ENCODE data around the gene DNAJC17.

DNAJC17 gene

GRCh38 chr15:40829115-40829514 is 21.8 kb upstream of the DNAJC17 start:
- no peak for DNase-seq (ENCODE audit: low read depth in 2 of 2)

- DNase-seq (ENCODE audit: low read depth in 2 of 2) = no peak
Observed at GRCh38 chr15:40828447-40829036, 21.3 kb upstream of the DNAJC17 start, which contains the start of gene PPP1R14D. TSS of gene PPP1R14D (minus strand) at chr15:40828708. CDS start at chr15:40828641, 67 bp downstream.

- DNase-seq (ENCODE audit: low read depth in 2 of 2) = no peak
Observed at GRCh38 chr15:40826423-40827075, 19.3 kb upstream of the DNAJC17 start.

GRCh38 chr15:40825661-40826422 is 18.6 kb upstream of the DNAJC17 start:
- no peak for DNase-seq (ENCODE audit: low read depth in 2 of 2)

- DNase-seq (ENCODE audit: low read depth in 2 of 2) = no peak
Observed at GRCh38 chr15:40823572-40824343, 16.5 kb upstream of the DNAJC17 start.

- DNase-seq (ENCODE audit: low read depth in 2 of 2) = no peak
Observed at GRCh38 chr15:40821195-40821594, 13.9 kb upstream of the DNAJC17 start.

GRCh38 chr15:40819048-40819447 is 11.8 kb upstream of the DNAJC17 start:
- no peak for DNase-seq (ENCODE audit: low read depth in 2 of 2)

- DNase-seq (ENCODE audit: low read depth in 2 of 2) = no peak
Observed at GRCh38 chr15:40815042-40815698, 7.9 kb upstream of the DNAJC17 start.

- no peak for DNase-seq (ENCODE audit: low read depth in 2 of 2)
Observed at GRCh38 chr15:40812721-40813425, 5.6 kb upstream of the DNAJC17 start.

GRCh38 chr15:40808861-40809450 is 1.7 kb upstream of the DNAJC17 start:
- no peak for DNase-seq (ENCODE audit: low read depth in 2 of 2)

- no peak for DNase-seq (ENCODE audit: low read depth in 2 of 2)
Observed at GRCh38 chr15:40807888-40808461, 702 bp upstream of the DNAJC17 start.

GRCh38 chr15:40806672-40807027 is 623 bp downstream of the DNAJC17 start:
- DNase-seq (ENCODE audit: low read depth in 2 of 2) = no peak

GRCh38 chr15:40803688-40804087 is 3.6 kb downstream of the DNAJC17 start:
- DNase-seq (ENCODE audit: low read depth in 2 of 2) = no peak

- no peak for DNase-seq (ENCODE audit: low read depth in 2 of 2)
Observed at GRCh38 chr15:40803076-40803475, 4.2 kb downstream of the DNAJC17 start.

- DNase-seq (ENCODE audit: low read depth in 2 of 2) = no peak
Observed at GRCh38 chr15:40799523-40799922, 7.8 kb downstream of the DNAJC17 start.

GRCh38 chr15:40796512-40796911 is 10.8 kb downstream of the DNAJC17 start:
- DNase-seq (ENCODE audit: low read depth in 2 of 2) = no peak

GRCh38 chr15:40796041-40796440 is 11.2 kb downstream of the DNAJC17 start:
- no peak for DNase-seq (ENCODE audit: low read depth in 2 of 2)

- DNase-seq (ENCODE audit: low read depth in 2 of 2) = no peak
Observed at GRCh38 chr15:40793216-40793989, 13.9 kb downstream of the DNAJC17 start.

- DNase-seq (ENCODE audit: low read depth in 2 of 2) = no peak
Observed at GRCh38 chr15:40792394-40792793, 14.9 kb downstream of the DNAJC17 start.

GRCh38 chr15:40790718-40791117 is 16.6 kb downstream of the DNAJC17 start:
- no peak for DNase-seq (ENCODE audit: low read depth in 2 of 2)

Measured in activated CD8-positive, alpha-beta memory T cell treated with anti-CD3 and anti-CD28 coated beads for 4 hours (primary cell).